HCT116 (cell line): Measurements from ENCODE around the gene TRAPPC12.

Experiments used
- CEBPB ChIP-seq: IDR thresholded peaks from 2 replicates; pipeline ENCODE4 v1.6.1; 2012; ENCODE audit warnings: low read depth
- CTCF ChIP-seq, 3 experiments: fragments of 200-600 bp in 1 of 3; sonication (generic) in 1 of 3; IDR thresholded peaks in 2 of 3; conservative IDR thresholded peaks in 1 of 3; 2 replicates each; pipeline ENCODE4 v1.5.1; 2012 to 2017; ENCODE audit warnings: low read depth in 2 of 3, low read length in 2 of 3, antibody characterized with exemption in 1 of 3, borderline replicate concordance in 1 of 3, control low read depth in 1 of 3, mild to moderate bottlenecking in 1 of 3, mixed read lengths in 1 of 3, mixed run types in 1 of 3, moderate library complexity in 1 of 3; ENCODE audit not compliant: insufficient read depth in 1 of 3
- ELF1 ChIP-seq: IDR thresholded peaks from 2 replicates; pipeline ENCODE4 v1.6.1; 2012; ENCODE audit warnings: low read depth, borderline replicate concordance
- EZH2 ChIP-seq: fragments of 200-600 bp; sonication (generic); IDR thresholded peaks from 2 replicates; pipeline ENCODE4 v1.6.1; 2017; ENCODE audit warnings: antibody characterized with exemption, mixed run types
- EZH2phosphoT487 ChIP-seq: fragments of 200-600 bp; IDR thresholded peaks from 2 replicates; pipeline ENCODE4 v1.6.1; 2018; ENCODE audit warnings: antibody characterized with exemption, borderline replicate concordance
- JUND ChIP-seq: IDR thresholded peaks from 2 replicates; pipeline ENCODE4 v1.6.1; 2012
- POLR2A ChIP-seq: IDR thresholded peaks from 2 replicates; pipeline ENCODE4 v1.7.0; 2011; ENCODE audit warnings: borderline replicate concordance; ENCODE audit not compliant: insufficient read depth, insufficient read length; ENCODE audit errors: extremely low read depth
- POLR2AphosphoS5 ChIP-seq: IDR thresholded peaks from 2 replicates; pipeline ENCODE4 v1.6.1; 2011; ENCODE audit warnings: mild to moderate bottlenecking, low read depth, low read length, moderate library complexity
- SIN3A ChIP-seq: IDR thresholded peaks from 2 replicates; pipeline ENCODE4 v1.6.1; 2012; ENCODE audit warnings: low read depth
- SP1 ChIP-seq: IDR thresholded peaks from 2 replicates; pipeline ENCODE4 v1.6.1; 2012; ENCODE audit warnings: low read depth
- SRF ChIP-seq: IDR thresholded peaks from 2 replicates; pipeline ENCODE4 v1.6.1; 2012; ENCODE audit warnings: low read depth
- TCF7L2 ChIP-seq: IDR thresholded peaks from 2 replicates; pipeline ENCODE4 v1.7.0; 2011; ENCODE audit warnings: borderline replicate concordance, inconsistent platforms; ENCODE audit not compliant: insufficient read depth, insufficient read length; ENCODE audit errors: extremely low read depth
- ZNF274 ChIP-seq: fragments of 200-500 bp; sonication (Bioruptor generic); IDR thresholded peaks from 2 replicates; pipeline ENCODE4 v1.6.1; 2014; ENCODE audit warnings: mild to moderate bottlenecking, low read depth, low read length, inconsistent platforms
- TF ChIP-seq, protein P1 (sequence below): IDR thresholded peaks from 2 replicates; pipeline ENCODE4 v1.6.1; 2012

DNA sequence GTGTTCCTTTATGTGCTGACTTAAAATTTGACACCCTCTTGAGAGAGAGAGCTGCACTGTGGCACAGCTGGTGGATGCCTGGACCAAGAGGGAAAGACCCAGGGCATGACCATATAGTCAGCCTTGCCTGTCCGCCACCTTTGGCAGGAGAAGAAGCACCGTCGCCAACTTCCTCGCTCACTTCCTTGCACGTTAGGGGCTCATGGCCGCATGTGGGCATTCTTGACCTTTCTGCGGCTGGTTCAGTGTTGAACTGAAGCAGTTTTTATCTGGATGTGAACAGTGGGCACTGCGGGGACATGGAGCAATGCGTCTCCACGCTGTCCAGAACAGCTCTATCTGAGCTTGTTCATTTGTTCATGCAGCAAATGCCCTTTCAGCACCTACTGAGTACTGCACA lies 66.9 kb downstream of the TRAPPC12 start:
- TF ChIP-seq, protein P1, sequence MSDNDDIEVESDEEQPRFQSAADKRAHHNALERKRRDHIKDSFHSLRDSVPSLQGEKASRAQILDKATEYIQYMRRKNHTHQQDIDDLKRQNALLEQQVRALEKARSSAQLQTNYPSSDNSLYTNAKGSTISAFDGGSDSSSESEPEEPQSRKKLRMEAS = no peak
- TF ChIP-seq ELF1 = no peak
- no peak for TF ChIP-seq SRF
- TF ChIP-seq EZH2 = no peak
- TF ChIP-seq TCF7L2 = no peak
- TF ChIP-seq SP1 = no peak
- no peak for TF ChIP-seq CTCF (IDR thresholded peaks at IDR 0.05 in 2 of 3, conservative IDR thresholded peaks at IDR 0.05 in 1 of 3; ENCODE audit: borderline replicate concordance in 1 of 3, insufficient read depth in 1 of 3, low read depth in 2 of 3, low read length in 2 of 3)
- TF ChIP-seq CEBPB = no peak
- no peak for TF ChIP-seq POLR2A
- no peak for TF ChIP-seq JUND
- TF ChIP-seq EZH2phosphoT487 = no peak
- no peak for TF ChIP-seq ZNF274
- no peak for TF ChIP-seq SIN3A
- no peak for TF ChIP-seq POLR2AphosphoS5
